Measurements from ENCODE around the gene SLC48A1.

Gene SLC48A1

GRCh38 chr12:47736877-47737676 lies 36.0 kb upstream of the SLC48A1 start:
- TF ChIP-seq CTCF (IDR thresholded peaks at IDR 0.05; ENCODE audit: insufficient read depth, low read length, missing control alignments), result no peak
- ChIA-PET POLR2A (interaction anchor here (1.0 kb wide), 1 partner anchor 42 kb away, joined by 3 read pairs; no protein-coding TSS in a partner anchor), CTCF (interaction anchor here (0.9 to 36.9 kb wide), 7 partner anchors 8 to 102 kb away, joined by 3 to 1419 read pairs (median 247); partner anchors contain the start of genes ENDOU, RAPGEF3, RPAP3 and SLC48A1)
- H3K4me3 ChIP-seq (ENCODE audit: low read depth, low read length), result no peak overlapping the region
- no peak for DNase-seq (ENCODE audit: low read depth, low spot score)

DNA sequence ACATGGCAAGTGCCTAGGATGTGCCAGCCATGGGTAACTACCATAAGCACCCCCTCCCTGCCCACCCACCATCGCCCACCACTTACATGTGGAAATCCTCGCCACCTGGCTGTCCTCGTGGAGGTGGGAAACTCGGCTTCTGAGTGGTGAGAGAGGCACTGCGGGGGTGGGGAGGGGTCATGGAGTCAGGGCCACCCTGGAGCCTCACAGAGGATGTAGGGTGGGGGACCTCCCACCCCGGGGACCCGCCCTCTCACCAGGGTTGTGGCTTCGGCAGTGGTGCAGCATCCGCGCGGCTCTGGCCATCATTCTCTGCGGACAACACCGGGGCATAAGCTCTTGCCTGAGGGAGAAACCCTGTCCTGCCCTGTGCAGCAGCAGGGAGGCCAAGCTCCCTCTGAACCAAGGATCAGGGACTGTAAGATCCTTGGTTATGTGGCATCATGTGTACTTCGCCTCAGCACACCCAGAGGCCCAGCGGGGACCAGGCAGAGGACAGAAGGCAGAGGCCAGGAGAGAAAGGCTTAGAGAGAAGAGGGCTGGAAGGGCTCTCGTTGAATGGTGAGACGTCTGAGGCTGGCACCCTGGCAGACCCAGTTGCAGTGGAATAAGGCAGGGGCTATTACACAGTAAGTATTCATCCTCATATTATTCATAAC lies 35.0 kb upstream of the SLC48A1 start:
- CTCF ChIA-PET, result interaction anchor here (2.1 to 36.9 kb wide), 6 partner anchors 9 to 101 kb away, joined by 18 to 1419 read pairs (median 328); partner anchors contain the start of genes ENDOU, RAPGEF3 and SLC48A1
- no peak for TF ChIP-seq CTCF (IDR thresholded peaks at IDR 0.05; ENCODE audit: insufficient read depth, low read length, missing control alignments)
- POLR2A ChIA-PET, result no interaction called here
- no peak for DNase-seq (ENCODE audit: low read depth, low spot score)
- no peak overlapping the region for H3K4me3 ChIP-seq (ENCODE audit: low read depth, low read length)

- no peak for TF ChIP-seq CTCF (IDR thresholded peaks at IDR 0.05; ENCODE audit: insufficient read depth, low read length, missing control alignments)
- DNase-seq (ENCODE audit: low read depth, low spot score), result no peak
- POLR2A ChIA-PET, result no interaction called here
- no peak overlapping the region for H3K4me3 ChIP-seq (ENCODE audit: low read depth, low read length)
- CTCF ChIA-PET, result interaction anchor here (1.0 to 36.9 kb wide), 6 partner anchors 11 to 100 kb away, joined by 3 to 1419 read pairs (median 328); partner anchors contain the start of genes ENDOU, RAPGEF3 and SLC48A1
These were observed 33.7 kb upstream of the SLC48A1 start for GRCh38 chr12:47739297-47739696.

GRCh38 chr12:47739979-47740378 lies 33.1 kb upstream of the SLC48A1 start:
- H3K4me3 ChIP-seq (ENCODE audit: low read depth, low read length), result no peak overlapping the region
- no peak for TF ChIP-seq CTCF (IDR thresholded peaks at IDR 0.05; ENCODE audit: insufficient read depth, low read length, missing control alignments)
- ChIA-PET CTCF (interaction anchor here (1.0 to 36.9 kb wide), 8 partner anchors 11 to 210 kb away, joined by 3 to 1419 read pairs (median 230); partner anchors contain the start of genes ENDOU, RAPGEF3 and SLC48A1), POLR2A (no interaction called here)
- DNase-seq (ENCODE audit: low read depth, low spot score), result no peak

GRCh38 chr12:47740606-47741339 lies 32.3 kb upstream of the SLC48A1 start:
- no peak for TF ChIP-seq CTCF (IDR thresholded peaks at IDR 0.05; ENCODE audit: insufficient read depth, low read length, missing control alignments)
- DNase-seq (ENCODE audit: low read depth, low spot score), result no peak
- ChIA-PET POLR2A (interaction anchor here (1.2 kb wide), 1 partner anchor 18 kb away, joined by 3 read pairs; the partner anchor contains the start of gene RAPGEF3), CTCF (interaction anchor here (1.1 to 36.9 kb wide), 10 partner anchors 12 to 209 kb away, joined by 3 to 1419 read pairs (median 92); partner anchors contain the start of genes ENDOU, RAPGEF3 and SLC48A1)
- H3K4me3 ChIP-seq (ENCODE audit: low read depth, low read length), result no peak overlapping the region

Measured in AG04449 (cell line).